Fibroblast of gingiva (primary cell): Measurements from ENCODE around the gene SUCLG1.
"Not testable (repeated sequence)": the region's sequence is repeated elsewhere in the genome, so short reads cannot be mapped to it uniquely, and the experiment has no call there.

Experiments
- DNase-seq: peaks from one replicate; pipeline ENCODE4 v3.0.0-alpha.2; 2011; ENCODE audit warnings: low read depth

SUCLG1 gene

GRCh38 chr2:84421197-84421596 lies 37.9 kb downstream of the SUCLG1 start:
- no peak for DNase-seq

GRCh38 chr2:84417453-84418145 lies 41.5 kb downstream of the SUCLG1 start:
- DNase-seq = no peak

GRCh38 chr2:84409531-84409930 lies 49.5 kb downstream of the SUCLG1 start:
- DNase-seq = no peak

DNA sequence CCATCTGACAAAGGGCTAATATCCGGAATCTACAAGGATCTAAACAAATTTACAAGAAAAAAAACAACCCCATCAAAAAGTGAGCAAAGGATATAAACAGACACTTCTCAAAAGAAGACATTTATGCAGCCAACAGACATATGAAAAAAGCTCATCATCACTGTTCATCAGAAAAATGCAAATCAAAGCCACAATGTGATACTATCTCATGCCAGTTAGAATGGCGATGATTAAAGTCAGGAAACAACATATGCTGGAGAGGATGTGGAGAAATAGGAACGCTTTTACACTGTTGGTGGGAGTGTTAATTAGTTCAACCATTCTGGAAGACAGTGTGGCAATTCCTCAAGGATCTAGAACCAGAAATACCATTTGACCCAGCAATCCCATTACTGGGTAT lies 57.0 kb downstream of the SUCLG1 start:
- not testable (repeated sequence) for DNase-seq

- DNase-seq = not testable (repeated sequence)
Measured at GRCh38 chr2:84399839-84400238, 59.2 kb downstream of the SUCLG1 start.

GRCh38 chr2:84395820-84396219 lies 63.3 kb downstream of the SUCLG1 start:
- DNase-seq = peak; percentile 50

- DNase-seq = no peak
Measured at GRCh38 chr2:84394628-84395027, 64.5 kb downstream of the SUCLG1 start.

DNA sequence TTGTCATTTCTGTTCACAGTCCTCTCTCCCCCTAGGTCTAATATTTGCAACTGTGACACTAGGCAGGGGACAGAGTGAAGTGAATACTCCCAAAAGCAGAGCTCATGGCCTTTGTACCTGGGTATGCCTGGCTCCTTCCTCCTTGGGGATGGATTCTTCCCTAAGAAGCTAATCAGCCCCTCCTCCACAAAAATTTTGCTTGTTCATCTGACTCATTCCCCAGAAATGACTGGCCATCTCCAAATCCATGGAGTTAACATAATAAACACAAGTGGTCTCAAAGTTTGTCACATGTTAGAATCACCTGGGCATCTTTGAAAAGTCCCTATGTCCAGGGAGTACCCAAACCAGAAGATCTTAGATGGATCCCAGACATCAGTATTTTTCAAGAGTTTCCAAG lies 65.3 kb downstream of the SUCLG1 start:
- no peak for DNase-seq

DNA sequence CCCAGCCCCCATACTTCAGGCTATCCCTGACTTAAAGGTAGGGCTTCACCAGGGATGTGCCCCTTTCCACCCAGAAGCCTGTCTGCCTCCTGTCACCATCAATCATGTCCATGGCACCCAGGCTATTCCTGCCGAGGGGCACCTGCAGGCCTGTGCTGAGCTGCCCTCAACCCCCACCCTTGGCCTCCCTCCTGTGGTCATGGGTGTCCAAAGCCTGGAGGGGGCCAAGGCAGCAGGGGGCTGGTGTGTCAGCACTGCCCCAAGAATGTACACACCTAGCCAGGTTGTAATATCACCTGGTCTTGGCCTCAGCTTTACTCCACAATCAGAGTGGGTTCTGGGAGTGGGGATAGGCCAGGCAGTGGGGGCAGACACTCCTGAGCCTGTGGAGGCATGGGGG lies 69.3 kb downstream of the SUCLG1 start:
- DNase-seq = no peak

- no peak for DNase-seq
Measured at GRCh38 chr2:84388921-84389490, 70.1 kb downstream of the SUCLG1 start.

GRCh38 chr2:84388133-84388532 lies 70.9 kb downstream of the SUCLG1 start:
- no peak for DNase-seq

DNA sequence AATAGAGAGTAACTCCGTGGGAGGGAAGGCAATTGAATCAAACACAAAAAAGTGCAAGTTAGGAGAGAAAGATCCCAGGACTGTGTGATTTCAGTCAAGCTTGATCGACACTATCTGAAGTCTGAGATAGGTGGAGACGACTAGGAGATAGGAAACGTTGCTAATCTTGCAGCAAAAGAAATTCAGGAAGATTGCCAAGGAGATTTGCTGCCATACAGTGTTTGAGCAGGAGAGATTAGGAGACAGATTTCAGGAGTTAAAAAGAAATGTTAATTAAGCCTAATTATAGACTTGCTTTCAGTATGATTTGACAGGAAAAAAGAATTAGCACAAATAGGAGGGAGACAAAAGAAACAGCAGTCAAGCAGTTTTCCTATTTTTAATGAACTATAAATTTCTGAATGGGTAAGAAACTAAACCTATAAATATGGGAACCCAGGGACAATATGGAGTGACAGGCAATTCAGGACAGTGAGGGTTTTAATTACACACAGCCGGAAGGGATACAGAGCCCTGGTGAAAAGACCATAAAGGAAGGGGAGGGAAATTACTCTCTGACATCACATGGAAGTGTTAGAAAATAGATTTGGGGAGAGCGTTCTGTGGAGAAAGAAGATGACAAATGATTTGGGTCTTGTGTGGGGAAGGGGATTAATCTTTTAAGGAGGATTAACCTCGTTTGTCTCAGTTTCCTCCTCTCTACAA lies 72.6 kb downstream of the SUCLG1 start:
- no peak for DNase-seq

DNA sequence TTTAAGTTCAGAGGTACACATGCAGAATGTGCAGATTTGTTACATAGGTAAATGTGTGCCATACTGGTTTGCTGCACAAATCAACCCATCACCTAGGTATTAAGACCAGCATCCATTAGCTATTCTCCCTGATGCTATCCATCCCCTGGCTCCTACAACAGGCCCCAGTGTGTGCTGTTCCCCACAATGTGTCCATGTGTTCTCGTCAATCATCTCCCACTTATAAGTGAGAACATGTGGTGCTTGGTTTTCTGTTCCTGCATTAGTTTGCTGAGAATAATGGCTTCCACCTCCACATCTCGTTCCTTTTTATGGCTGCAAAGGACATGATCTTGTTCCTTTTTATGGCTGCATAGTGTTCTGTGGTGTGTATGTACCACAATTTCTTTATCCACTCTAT lies 75.8 kb downstream of the SUCLG1 start:
- no peak for DNase-seq

GRCh38 chr2:84380875-84381274 lies 78.2 kb downstream of the SUCLG1 start:
- no peak for DNase-seq

DNA sequence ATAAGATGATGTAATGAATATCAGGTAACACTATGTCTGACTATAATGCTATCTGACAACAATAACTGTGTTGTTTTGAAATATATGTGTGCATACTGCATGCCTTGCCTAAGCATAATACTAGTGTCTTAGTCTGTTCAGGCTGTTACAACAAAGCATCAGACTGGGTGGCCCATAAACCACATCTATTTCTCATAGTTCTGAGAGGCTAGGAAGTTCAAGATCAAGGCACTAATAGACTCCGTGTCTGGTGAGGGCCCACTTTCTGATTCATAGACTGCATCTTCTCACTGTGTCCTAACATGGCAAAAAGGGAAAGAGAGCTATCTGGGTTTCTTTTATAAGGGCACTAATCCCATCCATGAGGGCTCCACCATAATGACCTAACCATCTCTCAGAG lies 80.1 kb downstream of the SUCLG1 start:
- DNase-seq = no peak

- no peak for DNase-seq
Measured at GRCh38 chr2:84375020-84375419, 84.1 kb downstream of the SUCLG1 start.

DNA sequence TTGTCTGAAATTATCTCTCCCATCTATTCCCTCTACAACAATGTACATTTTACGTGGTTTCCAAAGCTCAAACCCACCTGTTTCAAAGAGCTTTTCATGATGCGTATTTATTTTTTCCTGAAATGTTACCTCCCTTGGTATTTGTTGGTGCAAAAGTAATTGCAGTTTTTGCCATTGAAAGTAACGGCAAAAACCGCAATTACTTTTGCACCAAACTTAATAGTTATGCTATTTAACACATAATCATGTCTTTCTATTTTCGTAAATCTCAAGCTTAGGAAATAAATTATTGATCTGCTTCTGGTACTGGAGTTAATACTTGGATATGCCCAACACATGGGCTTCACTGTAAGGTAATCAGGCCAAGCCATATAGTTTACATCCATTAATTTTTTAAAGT lies 85.2 kb downstream of the SUCLG1 start:
- DNase-seq = no peak
